WTC11 (cell line): ENCODE results near the gene SAMSN1. TPM values are rescaled to one million over a fixed set of nuclear protein-coding genes. Genes with fewer than 3 reads are reported as not detected.

ENCODE experiments used
- ATAC-seq: fragments of 200-7000 bp; cut with Tn5 transposase; 2 replicates; pipeline ENCODE4 v1.10.0; 2021; ENCODE audit warnings: mild to moderate bottlenecking, moderate library complexity
- CTCF ChIA-PET: fragments of 300-600 bp; sonication (Branson Sonifier 250); formaldehyde crosslinking; loops from one replicate; lab custom pipeline; 2021; ENCODE audit warnings: antibody characterized with exemption; lab: Charles Lee
- POLR2A ChIA-PET: fragments of 350-600 bp; sonication (Branson Sonifier 250); formaldehyde crosslinking; loops from one replicate; lab custom pipeline; 2021; ENCODE audit warnings: antibody characterized with exemption; lab: Charles Lee
- DNase-seq: peaks from one replicate; pipeline ENCODE4 v3.0.0; 2021; ENCODE audit warnings: low spot score
- H3K27ac Mint-ChIP-seq: 2 replicates; pipeline ENCODE4 v1.8.0; 2021; ENCODE audit warnings: mixed read lengths
- H3K27me3 Mint-ChIP-seq: 2 replicates; pipeline ENCODE4 v1.8.0; 2021; ENCODE audit warnings: low read depth, mild to moderate bottlenecking, moderate library complexity, mixed read lengths
- H3K36me3 Mint-ChIP-seq: 2 replicates; pipeline ENCODE4 v1.8.0; 2021; ENCODE audit warnings: mixed read lengths
- H3K4me1 Mint-ChIP-seq: 2 replicates; pipeline ENCODE4 v1.8.0; 2022; ENCODE audit warnings: mixed read lengths
- H3K4me3 Mint-ChIP-seq: 2 replicates; pipeline ENCODE4 v1.8.0; 2021; ENCODE audit warnings: mild to moderate bottlenecking, moderate library complexity, mixed read lengths
- H3K9me3 Mint-ChIP-seq: 2 replicates; pipeline ENCODE4 v1.8.0; 2021; ENCODE audit warnings: mixed read lengths
- AR ChIP-seq: fragments of 250-450 bp; sonication (Bioruptor Pico); IDR thresholded peaks from 2 replicates; pipeline ENCODE4 v1.9.0; 2021; ENCODE audit warnings: mild to moderate bottlenecking
- ATF1 ChIP-seq: sonication (generic); formaldehyde crosslinking; IDR thresholded peaks from 2 replicates; pipeline ENCODE4 v1.8.1; 2023; ENCODE audit warnings: mild to moderate bottlenecking, moderate library complexity, missing genetic modification reagents
- ATF6 ChIP-seq: sonication (generic); formaldehyde crosslinking; IDR thresholded peaks from 2 replicates; pipeline ENCODE4 v1.8.1; 2023; ENCODE audit warnings: mild to moderate bottlenecking, missing genetic modification reagents
- CBFB ChIP-seq: sonication (generic); formaldehyde crosslinking; IDR thresholded peaks from 2 replicates; pipeline ENCODE4 v1.8.1; 2022; ENCODE audit warnings: mild to moderate bottlenecking, low read depth, missing genetic modification reagents
- CREB1 ChIP-seq: sonication (generic); formaldehyde crosslinking; IDR thresholded peaks from 2 replicates; pipeline ENCODE4 v1.8.0; 2023; ENCODE audit warnings: mild to moderate bottlenecking, missing genetic modification reagents
- EMX1 ChIP-seq: fragments of 250-450 bp; sonication (Bioruptor Pico); IDR thresholded peaks from 2 replicates; pipeline ENCODE4 v1.8.0; 2021; ENCODE audit warnings: mild to moderate bottlenecking
- ESRRA ChIP-seq: sonication (generic); formaldehyde crosslinking; IDR thresholded peaks from 2 replicates; pipeline ENCODE4 v1.8.1; 2022; ENCODE audit warnings: mild to moderate bottlenecking, missing genetic modification reagents, borderline replicate concordance
- ETV6 ChIP-seq: sonication (generic); formaldehyde crosslinking; IDR thresholded peaks from 2 replicates; pipeline ENCODE4 v1.8.1; 2022; ENCODE audit warnings: mild to moderate bottlenecking, missing genetic modification reagents
- GABPB1 ChIP-seq: sonication (generic); formaldehyde crosslinking; IDR thresholded peaks from 2 replicates; pipeline ENCODE4 v1.8.1; 2023; ENCODE audit warnings: mild to moderate bottlenecking, missing genetic modification reagents
- HMGA2 ChIP-seq: fragments of 250-450 bp; sonication (Bioruptor Pico); IDR thresholded peaks from 2 replicates; pipeline ENCODE4 v1.4.0; 2021; ENCODE audit warnings: mild to moderate bottlenecking, moderate library complexity
- JUN ChIP-seq: sonication (generic); formaldehyde crosslinking; IDR thresholded peaks from 2 replicates; pipeline ENCODE4 v1.8.0; 2023; ENCODE audit warnings: mild to moderate bottlenecking, missing genetic modification reagents
- KAT7 ChIP-seq: sonication (generic); formaldehyde crosslinking; IDR thresholded peaks from 2 replicates; pipeline ENCODE4 v1.8.1; 2023; ENCODE audit warnings: missing genetic modification reagents, mild to moderate bottlenecking, borderline replicate concordance
- MLX ChIP-seq: sonication (generic); formaldehyde crosslinking; IDR thresholded peaks from 2 replicates; pipeline ENCODE4 v1.8.1; 2023; ENCODE audit warnings: mild to moderate bottlenecking, missing genetic modification reagents, moderate library complexity
- NR1H2 ChIP-seq: sonication (generic); formaldehyde crosslinking; IDR thresholded peaks from 2 replicates; pipeline ENCODE4 v1.9.0; 2021; ENCODE audit warnings: mild to moderate bottlenecking, moderate library complexity, missing genetic modification reagents
- NR2C2 ChIP-seq: sonication (generic); formaldehyde crosslinking; IDR thresholded peaks from 2 replicates; pipeline ENCODE4 v1.8.0; 2022; ENCODE audit warnings: mild to moderate bottlenecking, missing genetic modification reagents
- PREB ChIP-seq: sonication (generic); formaldehyde crosslinking; IDR thresholded peaks from 2 replicates; pipeline ENCODE4 v1.8.1; 2022; ENCODE audit warnings: mild to moderate bottlenecking, missing genetic modification reagents, moderate library complexity, borderline replicate concordance
- RORB ChIP-seq: fragments of 250-450 bp; sonication (Bioruptor Pico); IDR thresholded peaks from 2 replicates; pipeline ENCODE4 v1.9.0; 2021; ENCODE audit warnings: mild to moderate bottlenecking
- TP53 ChIP-seq: sonication (generic); formaldehyde crosslinking; IDR thresholded peaks from 2 replicates; pipeline ENCODE4 v1.8.1; 2023; ENCODE audit warnings: mild to moderate bottlenecking, missing genetic modification reagents
- ZNF121 ChIP-seq: sonication (generic); formaldehyde crosslinking; IDR thresholded peaks from 2 replicates; pipeline ENCODE4 v1.8.0; 2023; ENCODE audit warnings: missing genetic modification reagents
- ZNF219 ChIP-seq: sonication (generic); formaldehyde crosslinking; IDR thresholded peaks from 2 replicates; pipeline ENCODE4 v1.8.0; 2023; ENCODE audit warnings: missing genetic modification reagents, mild to moderate bottlenecking, borderline replicate concordance
- ZNF263 ChIP-seq: sonication (generic); formaldehyde crosslinking; IDR thresholded peaks from 2 replicates; pipeline ENCODE4 v1.8.1; 2022; ENCODE audit warnings: low read depth, mild to moderate bottlenecking, moderate library complexity, missing genetic modification reagents
- ZNF416 ChIP-seq: fragments of 250-450 bp; sonication (Bioruptor Pico); IDR thresholded peaks from 2 replicates; pipeline ENCODE4 v1.9.0; 2021; ENCODE audit warnings: mild to moderate bottlenecking, inconsistent platforms
- ZNF425 ChIP-seq: fragments of 250-450 bp; sonication (Bioruptor Pico); conservative IDR thresholded peaks from 2 replicates; pipeline ENCODE4 v1.9.0; 2021; ENCODE audit warnings: mild to moderate bottlenecking
- total RNA-seq: library from RNA; stranded (reverse); gene quantifications from 3 replicates; pipeline ENCODE4 v1.2.3, GENCODE V29; 2021

The SAMSN1 gene
- total RNA-seq, 1 experiment from 2014 or later = 1.2 TPM

- H3K27ac Mint-ChIP-seq = no peak overlapping the region
- peaks cover 26% of the 10 kb centered on the region for H3K9me3 Mint-ChIP-seq
- no peak for TF ChIP-seq RORB
- TF ChIP-seq TP53 (CRISPR knock-in tag) = no peak
- TF ChIP-seq NR2C2 = no peak
- no peak for TF ChIP-seq HMGA2 (CRISPR knock-in tag)
- no peak for TF ChIP-seq CBFB (CRISPR knock-in tag)
- no peak for TF ChIP-seq NR1H2 (CRISPR knock-in tag)
- H3K4me3 Mint-ChIP-seq = no peak overlapping the region
- DNase-seq (no peak), ATAC-seq (no peak)
- H3K4me1 Mint-ChIP-seq = peaks cover 13% of the 10 kb centered on the region
- peaks cover 21% of the 10 kb centered on the region for H3K36me3 Mint-ChIP-seq
- CTCF ChIA-PET = no interaction called here
- peaks cover 3% of the 10 kb centered on the region; the same call in 1 of the 2 replicates for H3K27me3 Mint-ChIP-seq
- POLR2A ChIA-PET = no interaction called here
These were observed 11.3 kb upstream of the SAMSN1 start for GRCh38 chr21:14557413-14557812.

- peaks cover 20% of the 10 kb centered on the region for H3K4me1 Mint-ChIP-seq
These were observed 8.8 kb upstream of the SAMSN1 start for GRCh38 chr21:14554948-14555347.

GRCh38 chr21:14553422-14553821 is 7.3 kb upstream of the SAMSN1 start:
- CTCF ChIA-PET = no interaction called here
- no peak for ATAC-seq
- Mint-ChIP-seq H3K4me3 (no peak overlapping the region), H3K9me3 (peaks cover 4% of the 10 kb centered on the region; the same call in 1 of the 2 replicates), H3K36me3 (no peaks in the 10 kb centered on the region), H3K4me1 (peaks cover 20% of the 10 kb centered on the region), H3K27me3 (no peaks in the 10 kb centered on the region), H3K27ac (no peak overlapping the region)
- no peak for TF ChIP-seq AR (CRISPR knock-in tag)
- POLR2A ChIA-PET = no interaction called here
- DNase-seq = no peak

More at GRCh38 chr21:14554948-14555347, 8.8 kb upstream of the SAMSN1 start:
- Mint-ChIP-seq H3K4me3 (no peak overlapping the region), H3K27ac (no peak overlapping the region), H3K9me3 (peaks cover 3% of the 10 kb centered on the region), H3K36me3 (0 out of 2 replicates have a peak, but pooled peaks cover under 1% of the 10 kb centered on the region), H3K27me3 (no peaks in the 10 kb centered on the region)
- DNase-seq (no peak), ATAC-seq (peak; percentile 38; the same call in 1 of the 2 replicates)
- CTCF ChIA-PET = no interaction called here
- POLR2A ChIA-PET = no interaction called here
- TF ChIP-seq TP53 (CRISPR knock-in tag) (no peak), JUN (CRISPR knock-in tag) (no peak), ZNF121 (CRISPR knock-in tag) (no peak)

GRCh38 chr21:14551741-14552140 is 5.6 kb upstream of the SAMSN1 start:
- no peak overlapping the region for H3K27ac Mint-ChIP-seq
- H3K36me3 Mint-ChIP-seq = no peaks in the 10 kb centered on the region
- DNase-seq (no peak), ATAC-seq (no peak)
- ChIA-PET CTCF (no interaction called here), POLR2A (no interaction called here)
- peaks cover 4% of the 10 kb centered on the region; the same call in 1 of the 2 replicates for H3K9me3 Mint-ChIP-seq
- H3K27me3 Mint-ChIP-seq = no peaks in the 10 kb centered on the region
- no peak overlapping the region for H3K4me3 Mint-ChIP-seq
- H3K4me1 Mint-ChIP-seq = peaks cover 20% of the 10 kb centered on the region
- TF ChIP-seq ZNF219 (CRISPR knock-in tag) (no peak), ATF1 (CRISPR knock-in tag) (no peak), KAT7 (CRISPR knock-in tag) (no peak), MLX (CRISPR knock-in tag) (no peak), ESRRA (CRISPR knock-in tag) (no peak), PREB (CRISPR knock-in tag) (no peak), GABPB1 (CRISPR knock-in tag) (no peak), EMX1 (CRISPR knock-in tag) (no peak), ATF6 (no peak), ZNF425 (CRISPR knock-in tag) (no peak), ETV6 (CRISPR knock-in tag) (no peak), CREB1 (CRISPR knock-in tag) (no peak), ZNF416 (CRISPR knock-in tag) (no peak), ZNF263 (CRISPR knock-in tag) (no peak)
